ENCODE results near the gene HMBS.

The HMBS gene

DNA sequence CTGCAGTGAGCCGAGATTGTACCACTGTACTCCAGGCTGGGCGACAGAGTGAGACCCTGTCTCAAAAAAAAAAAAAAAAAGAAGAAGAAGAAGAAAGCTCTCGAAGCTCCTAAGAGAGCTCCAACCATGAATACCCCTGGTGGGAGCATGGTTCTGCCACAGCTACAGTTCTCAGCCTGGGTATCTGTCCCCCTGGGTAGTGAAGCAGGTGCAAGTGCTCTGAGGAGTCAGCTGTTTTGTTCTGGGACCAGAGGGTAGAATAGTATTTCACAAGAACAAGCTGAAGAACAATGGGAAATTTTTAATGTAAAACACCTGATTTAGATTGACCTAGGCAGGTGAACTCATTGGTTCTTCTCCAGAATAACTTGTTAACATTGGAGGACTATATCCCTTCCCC lies 23.4 kb upstream of the HMBS start:
- TF ChIP-seq GABPA (IDR thresholded peaks at IDR 0.05; ENCODE audit: low read depth) (no peak), SPI1 (IDR thresholded peaks at IDR 0.05; ENCODE audit: borderline replicate concordance, low read depth) (no peak), POLR2AphosphoS5 (IDR thresholded peaks at IDR 0.05; ENCODE audit: low read depth) (no peak)
- TF ChIP-seq, protein P1, sequence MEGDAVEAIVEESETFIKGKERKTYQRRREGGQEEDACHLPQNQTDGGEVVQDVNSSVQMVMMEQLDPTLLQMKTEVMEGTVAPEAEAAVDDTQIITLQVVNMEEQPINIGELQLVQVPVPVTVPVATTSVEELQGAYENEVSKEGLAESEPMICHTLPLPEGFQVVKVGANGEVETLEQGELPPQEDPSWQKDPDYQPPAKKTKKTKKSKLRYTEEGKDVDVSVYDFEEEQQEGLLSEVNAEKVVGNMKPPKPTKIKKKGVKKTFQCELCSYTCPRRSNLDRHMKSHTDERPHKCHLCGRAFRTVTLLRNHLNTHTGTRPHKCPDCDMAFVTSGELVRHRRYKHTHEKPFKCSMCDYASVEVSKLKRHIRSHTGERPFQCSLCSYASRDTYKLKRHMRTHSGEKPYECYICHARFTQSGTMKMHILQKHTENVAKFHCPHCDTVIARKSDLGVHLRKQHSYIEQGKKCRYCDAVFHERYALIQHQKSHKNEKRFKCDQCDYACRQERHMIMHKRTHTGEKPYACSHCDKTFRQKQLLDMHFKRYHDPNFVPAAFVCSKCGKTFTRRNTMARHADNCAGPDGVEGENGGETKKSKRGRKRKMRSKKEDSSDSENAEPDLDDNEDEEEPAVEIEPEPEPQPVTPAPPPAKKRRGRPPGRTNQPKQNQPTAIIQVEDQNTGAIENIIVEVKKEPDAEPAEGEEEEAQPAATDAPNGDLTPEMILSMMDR (IDR thresholded peaks at IDR 0.05; ENCODE audit: insufficient read depth, low read length): no peak
- TF ChIP-seq, protein P2, sequence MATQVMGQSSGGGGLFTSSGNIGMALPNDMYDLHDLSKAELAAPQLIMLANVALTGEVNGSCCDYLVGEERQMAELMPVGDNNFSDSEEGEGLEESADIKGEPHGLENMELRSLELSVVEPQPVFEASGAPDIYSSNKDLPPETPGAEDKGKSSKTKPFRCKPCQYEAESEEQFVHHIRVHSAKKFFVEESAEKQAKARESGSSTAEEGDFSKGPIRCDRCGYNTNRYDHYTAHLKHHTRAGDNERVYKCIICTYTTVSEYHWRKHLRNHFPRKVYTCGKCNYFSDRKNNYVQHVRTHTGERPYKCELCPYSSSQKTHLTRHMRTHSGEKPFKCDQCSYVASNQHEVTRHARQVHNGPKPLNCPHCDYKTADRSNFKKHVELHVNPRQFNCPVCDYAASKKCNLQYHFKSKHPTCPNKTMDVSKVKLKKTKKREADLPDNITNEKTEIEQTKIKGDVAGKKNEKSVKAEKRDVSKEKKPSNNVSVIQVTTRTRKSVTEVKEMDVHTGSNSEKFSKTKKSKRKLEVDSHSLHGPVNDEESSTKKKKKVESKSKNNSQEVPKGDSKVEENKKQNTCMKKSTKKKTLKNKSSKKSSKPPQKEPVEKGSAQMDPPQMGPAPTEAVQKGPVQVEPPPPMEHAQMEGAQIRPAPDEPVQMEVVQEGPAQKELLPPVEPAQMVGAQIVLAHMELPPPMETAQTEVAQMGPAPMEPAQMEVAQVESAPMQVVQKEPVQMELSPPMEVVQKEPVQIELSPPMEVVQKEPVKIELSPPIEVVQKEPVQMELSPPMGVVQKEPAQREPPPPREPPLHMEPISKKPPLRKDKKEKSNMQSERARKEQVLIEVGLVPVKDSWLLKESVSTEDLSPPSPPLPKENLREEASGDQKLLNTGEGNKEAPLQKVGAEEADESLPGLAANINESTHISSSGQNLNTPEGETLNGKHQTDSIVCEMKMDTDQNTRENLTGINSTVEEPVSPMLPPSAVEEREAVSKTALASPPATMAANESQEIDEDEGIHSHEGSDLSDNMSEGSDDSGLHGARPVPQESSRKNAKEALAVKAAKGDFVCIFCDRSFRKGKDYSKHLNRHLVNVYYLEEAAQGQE (IDR thresholded peaks at IDR 0.05; ENCODE audit: insufficient replicate concordance, low read depth): no peak

DNA sequence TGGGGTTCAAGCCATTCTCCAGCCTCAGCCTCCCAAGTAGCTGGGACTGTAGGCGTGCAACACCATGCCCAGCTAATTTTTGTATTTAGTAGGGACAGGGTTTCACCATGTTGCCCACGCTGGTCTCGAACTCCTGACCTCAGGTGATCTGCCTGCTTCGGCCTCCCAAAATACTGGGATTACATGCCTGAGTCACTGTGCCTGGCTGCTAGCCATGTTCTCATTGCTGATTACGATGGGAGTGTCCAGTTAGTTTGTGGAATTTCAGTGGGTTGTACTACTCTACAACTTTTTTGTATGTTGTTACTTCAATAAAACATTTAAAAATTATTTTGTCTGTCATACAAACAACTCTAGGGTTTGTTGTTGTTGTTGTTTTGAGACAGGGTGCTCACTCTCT lies 21.9 kb upstream of the HMBS start:
- TF ChIP-seq SPI1 (IDR thresholded peaks at IDR 0.05; ENCODE audit: borderline replicate concordance, low read depth) (no peak), POLR2AphosphoS5 (IDR thresholded peaks at IDR 0.05; ENCODE audit: low read depth) (no peak)
- H3K27ac ChIP-seq (replicated peaks): no peak overlapping the region
- no peak overlapping the region for H3K4me3 ChIP-seq (replicated peaks; ENCODE audit: insufficient read depth, low read length)
- no peaks in the 10 kb centered on the region for H3K27me3 ChIP-seq (ENCODE audit: insufficient read depth, poor library complexity, severe bottlenecking)
- DNase-seq (ENCODE audit: low read depth in 1 of 2, low spot score in 1 of 2): no peak

More for the DNA sequence above, 23.4 kb upstream of the HMBS start:
- H3K27ac ChIP-seq (replicated peaks): no peak overlapping the region
- DNase-seq (ENCODE audit: low read depth in 1 of 2, low spot score in 1 of 2): no peak
- no peak overlapping the region for H3K4me3 ChIP-seq (replicated peaks; ENCODE audit: insufficient read depth, low read length)
- no peaks in the 10 kb centered on the region for H3K27me3 ChIP-seq (ENCODE audit: insufficient read depth, poor library complexity, severe bottlenecking)

DNA sequence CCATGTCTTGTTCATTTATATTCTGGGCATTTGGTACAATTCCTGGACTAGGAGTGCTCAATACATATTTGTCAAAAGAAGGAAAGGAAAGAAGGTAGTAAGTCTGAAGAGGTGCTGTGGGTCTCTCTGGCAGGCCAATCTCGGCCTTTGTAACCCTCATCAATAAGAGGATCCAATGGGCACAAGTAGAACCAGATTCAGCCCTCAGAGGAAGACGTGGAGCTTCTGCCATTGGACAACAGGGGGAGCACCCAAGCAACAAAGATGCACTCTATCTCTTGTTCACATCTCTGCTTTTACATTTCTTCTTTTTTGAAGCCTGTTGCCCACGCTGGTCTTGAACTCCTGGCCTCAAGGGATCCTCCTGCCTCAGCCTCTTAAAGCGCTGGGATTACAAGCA lies 19.3 kb upstream of the HMBS start:
- peak in 1 of 2 experiments; percentile 61 for DNase-seq (ENCODE audit: low read depth in 1 of 2, low spot score in 1 of 2)
- no peaks in the 10 kb centered on the region for H3K27me3 ChIP-seq (ENCODE audit: insufficient read depth, poor library complexity, severe bottlenecking)
- H3K4me3 ChIP-seq (replicated peaks; ENCODE audit: insufficient read depth, low read length): no peak overlapping the region
- no peak for TF ChIP-seq GABPA (IDR thresholded peaks at IDR 0.05; ENCODE audit: low read depth)
- TF ChIP-seq, protein P1 (IDR thresholded peaks at IDR 0.05; ENCODE audit: insufficient read depth, low read length): peak; percentile 67
- H3K27ac ChIP-seq (replicated peaks): no peak overlapping the region

DNA sequence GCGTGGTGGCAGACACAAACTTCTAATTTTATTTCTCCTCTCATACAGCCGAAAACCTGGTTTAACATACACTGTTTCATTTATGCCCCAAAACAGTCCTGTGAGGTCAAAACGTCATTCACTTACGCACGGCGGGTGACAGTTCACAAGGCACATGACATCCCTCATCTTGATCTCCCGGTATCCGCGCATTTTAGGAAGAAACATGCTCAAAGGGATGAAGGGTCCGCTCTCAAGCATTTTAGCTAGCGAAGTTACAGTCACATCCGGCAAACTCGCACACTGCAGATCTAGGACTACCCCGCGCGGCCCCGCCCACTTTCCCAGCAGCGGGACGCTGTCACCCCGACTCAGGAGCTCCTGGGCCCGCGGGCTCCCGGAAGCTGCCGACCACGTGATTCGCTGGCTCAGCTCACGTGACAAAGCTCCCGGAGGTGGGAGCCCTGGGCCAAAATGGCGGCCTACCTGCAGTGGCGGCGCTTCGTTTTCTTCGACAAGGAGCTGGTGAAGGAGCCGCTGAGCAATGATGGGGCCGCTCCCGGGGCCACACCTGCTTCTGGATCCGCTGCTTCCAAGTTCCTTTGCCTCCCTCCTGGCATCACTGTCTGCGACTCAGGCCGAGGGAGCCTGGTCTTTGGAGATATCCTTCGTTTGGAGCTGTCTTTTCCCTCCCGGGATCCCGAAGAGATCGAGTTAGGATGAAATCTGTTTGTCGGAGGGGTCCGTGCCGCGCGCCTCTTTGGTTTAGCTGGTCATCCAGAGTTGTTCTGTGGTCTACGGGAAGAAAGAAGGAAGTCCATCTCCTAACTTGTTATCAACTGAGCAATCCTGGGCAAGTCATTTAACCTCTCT lies 17.1 kb upstream of the HMBS start, which contains the start of gene VPS11:
VPS11 (plus strand) TSS at position 448 of the 852 bp plus-strand sequence; CDS start at position 454, 6 bp downstream.
- H3K27ac ChIP-seq (replicated peaks): peak within 1 kb of the TSS; percentile 86
- no peaks in the 10 kb centered on the region for H3K27me3 ChIP-seq (ENCODE audit: insufficient read depth, poor library complexity, severe bottlenecking)
- TF ChIP-seq, protein P2 (IDR thresholded peaks at IDR 0.05; ENCODE audit: insufficient replicate concordance, low read depth): peak; percentile 61
- peak; percentile 51 for TF ChIP-seq GABPA (IDR thresholded peaks at IDR 0.05; ENCODE audit: low read depth)
- peak; percentile 67; the same call in 1 of the 2 replicates for TF ChIP-seq POLR2AphosphoS5 (IDR thresholded peaks at IDR 0.05; ENCODE audit: low read depth)
- TF ChIP-seq, protein P1 (IDR thresholded peaks at IDR 0.05; ENCODE audit: insufficient read depth, low read length): no peak
- TF ChIP-seq SPI1 (IDR thresholded peaks at IDR 0.05; ENCODE audit: borderline replicate concordance, low read depth): peak; percentile 41; the same call in 1 of the 2 replicates
- H3K4me3 ChIP-seq (replicated peaks; ENCODE audit: insufficient read depth, low read length): peak within 1 kb of the TSS; percentile 80
- DNase-seq (ENCODE audit: low read depth in 1 of 2, low spot score in 1 of 2): peak; percentile 96 to 98

Measured in HL-60 (cell line).